Midbrain (tissue), 1 donor: ENCODE data around the gene KLF11.
"Not testable (repeated sequence)": the region's sequence is repeated elsewhere in the genome, so short reads cannot be mapped to it uniquely, and the experiment has no call there.

ENCODE experiments used
- DNase-seq: peaks from one replicate; lab custom pipeline; 2025; lab: John Stamatoyannopoulos, UW

The KLF11 gene

GRCh38 chr2:10085043-10085667 lies 41.8 kb downstream of the KLF11 start:
- DNase-seq, result no peak

GRCh38 chr2:10085668-10086059 lies 42.3 kb downstream of the KLF11 start:
- DNase-seq, result no peak

GRCh38 chr2:10086950-10087349 lies 43.6 kb downstream of the KLF11 start:
- DNase-seq, result no peak

- DNase-seq, result no peak
Measured at GRCh38 chr2:10087360-10087759, 44.0 kb downstream of the KLF11 start.

DNA sequence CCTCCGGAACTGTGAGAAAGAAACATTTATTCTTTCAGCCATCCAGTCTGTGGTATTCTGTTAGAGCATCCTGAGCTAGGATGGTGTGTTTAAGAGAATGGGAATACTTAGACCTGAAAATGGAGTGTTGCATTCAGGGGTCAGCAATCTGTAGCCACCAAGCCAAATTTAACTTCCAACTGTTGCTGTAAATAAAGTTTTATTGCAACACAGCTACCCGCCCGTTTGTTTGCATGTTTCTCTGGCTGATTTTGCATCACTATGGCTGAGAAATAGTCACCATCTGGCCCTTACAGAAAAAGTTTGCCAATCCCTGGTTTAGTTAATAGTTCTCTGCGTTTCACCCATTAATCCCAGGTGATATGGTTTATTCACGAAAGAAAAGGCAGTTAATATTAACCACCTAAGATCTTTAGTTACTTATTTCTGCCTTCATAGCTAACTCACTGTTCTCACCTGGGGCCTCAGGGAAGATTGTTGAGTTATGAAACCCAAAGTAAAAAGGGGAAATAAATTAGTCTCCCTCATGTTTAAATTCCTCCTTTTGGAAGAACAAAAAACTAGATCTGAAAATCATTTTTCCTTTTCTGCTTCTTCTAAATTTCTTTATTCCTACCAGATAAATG lies 46.3 kb downstream of the KLF11 start:
- DNase-seq, result no peak

GRCh38 chr2:10091182-10091888 lies 48.0 kb downstream of the KLF11 start:
- no peak for DNase-seq

GRCh38 chr2:10091889-10092244 lies 48.5 kb downstream of the KLF11 start:
- not testable (repeated sequence) for DNase-seq

DNA sequence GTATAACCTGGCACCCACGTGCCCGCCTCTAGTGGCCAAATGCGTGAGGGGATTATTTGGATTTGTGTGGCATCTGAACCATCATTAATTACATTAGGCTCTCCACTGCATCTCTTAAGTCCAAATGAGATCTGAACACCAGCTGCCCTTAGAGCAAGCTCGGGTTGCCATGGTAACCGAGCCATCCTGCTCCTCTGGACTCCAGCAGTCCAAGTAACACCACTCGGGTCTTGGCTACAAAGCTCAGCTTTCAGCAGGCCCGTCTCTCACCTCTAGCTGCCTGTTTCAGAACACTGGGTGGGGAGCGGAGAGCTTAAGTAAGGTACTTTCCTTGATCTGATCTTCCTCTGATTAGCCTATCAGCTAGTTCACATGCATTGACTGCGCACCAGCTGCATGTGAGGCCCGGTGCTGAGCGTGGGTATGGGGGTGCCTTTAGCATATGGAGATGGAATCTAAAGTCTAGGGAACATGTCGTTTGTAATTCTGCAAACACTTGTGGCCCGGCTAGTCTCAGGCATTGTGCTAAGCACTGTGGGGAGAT lies 51.0 kb downstream of the KLF11 start:
- peak; percentile 9 for DNase-seq

- DNase-seq, result no peak
Measured at GRCh38 chr2:10095175-10095574, 51.8 kb downstream of the KLF11 start.

- no peak for DNase-seq
Measured at GRCh38 chr2:10096641-10097040, 53.3 kb downstream of the KLF11 start.

DNA sequence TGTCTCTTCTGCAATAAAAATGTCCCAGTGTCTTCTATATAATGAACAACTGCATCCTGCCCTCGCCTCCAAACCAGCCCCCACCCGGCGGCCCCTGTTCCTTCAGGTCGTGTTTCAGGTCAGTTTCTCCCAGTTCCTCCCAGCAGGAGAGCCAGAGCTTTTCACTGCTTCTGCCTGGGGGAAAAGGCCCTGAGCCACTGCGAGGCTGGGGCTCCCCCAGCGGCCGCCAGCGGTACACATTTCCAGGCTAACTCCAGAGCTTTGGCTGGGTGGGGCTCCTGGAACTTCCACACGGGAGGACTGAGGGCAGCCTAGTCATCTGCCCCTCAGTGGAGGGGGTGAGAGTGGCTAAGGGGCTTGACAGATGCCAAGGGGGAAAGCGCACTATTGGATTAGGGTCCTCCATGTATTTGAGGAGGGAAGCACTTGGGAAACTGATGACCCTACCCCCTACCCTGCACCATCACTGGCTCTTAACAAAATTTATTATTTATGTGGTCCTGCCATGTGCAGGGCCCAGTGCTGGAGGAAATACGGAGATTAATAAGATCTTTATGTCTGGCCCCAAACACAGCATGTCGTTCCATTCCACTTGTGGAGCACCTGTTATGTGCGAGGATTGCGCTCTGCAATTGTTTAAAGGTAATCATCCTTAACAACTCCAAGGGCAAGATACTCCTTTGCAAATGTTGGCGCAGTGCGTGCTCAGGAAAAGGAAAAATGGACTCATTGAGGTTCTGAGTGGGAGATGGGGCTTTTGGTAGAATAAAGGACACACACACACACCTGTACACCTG lies 54.2 kb downstream of the KLF11 start:
- DNase-seq, result peak; percentile 47

DNA sequence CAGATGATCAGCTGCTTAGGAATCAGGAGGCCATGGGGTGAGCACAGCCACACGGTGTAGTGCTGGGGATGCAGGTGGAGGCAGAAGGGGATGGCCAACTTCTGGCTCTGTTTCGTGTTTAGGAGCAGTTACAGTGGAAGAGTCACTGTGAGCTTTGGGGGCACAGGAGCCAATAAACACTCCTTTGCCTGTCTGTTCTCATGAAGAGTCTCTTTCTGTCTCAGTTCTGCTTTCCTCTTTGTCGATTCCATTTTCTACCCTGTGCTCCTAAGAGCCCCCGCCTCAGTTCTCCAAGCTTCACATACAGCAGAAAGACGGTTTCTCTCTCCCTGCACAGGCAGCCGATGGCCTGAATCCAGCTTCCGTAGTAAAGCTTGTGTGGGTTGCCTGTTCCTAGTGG lies 58.1 kb downstream of the KLF11 start:
- DNase-seq, result no peak

DNA sequence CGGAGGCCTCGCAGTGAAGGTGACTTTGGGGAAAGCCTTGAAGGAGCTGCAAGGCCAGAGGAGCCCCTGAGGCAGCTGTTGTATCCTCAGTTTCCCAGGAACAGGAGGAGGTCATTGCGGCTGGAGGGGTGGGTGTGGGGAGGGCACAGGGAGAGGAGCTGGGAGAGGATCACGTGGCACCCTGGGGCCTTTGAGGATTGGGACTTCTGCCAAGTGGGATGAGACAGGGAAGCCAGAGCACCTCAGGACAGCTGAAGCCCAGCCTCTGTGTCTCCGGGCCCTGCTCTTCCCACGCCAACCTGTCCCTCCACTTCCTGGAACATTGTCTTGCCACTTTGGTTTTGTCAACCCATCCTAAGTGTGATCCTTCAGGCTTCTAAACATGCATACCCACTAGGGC lies 59.8 kb downstream of the KLF11 start:
- DNase-seq, result no peak
